Umbilical cord (tissue), 2 donors: ENCODE results near the gene PRKG1. TPM values are rescaled to one million over a fixed set of nuclear protein-coding genes. Genes with fewer than 3 reads are reported as not detected.
"Not testable (repeated sequence)": the region's sequence is repeated elsewhere in the genome, so short reads cannot be mapped to it uniquely, and the experiment has no call there.

Source experiments
- DNase-seq: peaks from one replicate; pipeline ENCODE4 v3.0.0-alpha.2; 2015; ENCODE audit warnings: low spot score
- total RNA-seq: library from RNA; depleted of rRNA; stranded (reverse); fragments of >200 nt; gene quantifications from one replicate; pipeline ENCODE4 v1.2.3, GENCODE V29; 2014; ENCODE audit warnings: low replicate concordance; ENCODE audit not compliant: insufficient read depth

The PRKG1 gene
- total RNA-seq, 1 donor from 2014 or later = 144 TPM

DNA sequence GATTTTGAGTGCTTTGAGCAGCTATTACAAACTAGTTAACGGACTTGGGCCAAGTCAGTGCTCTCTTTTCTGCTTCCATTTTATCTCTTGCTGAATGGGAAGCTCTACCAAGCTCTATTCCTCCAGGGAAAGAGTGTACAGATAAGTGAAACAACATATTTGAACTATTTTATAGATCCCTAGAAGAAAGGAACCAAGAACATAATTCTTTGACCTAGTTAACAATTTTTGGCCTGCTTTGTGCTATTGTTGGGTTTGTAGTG is 244.8 kb downstream of the PRKG1 start:
- DNase-seq = peak; percentile 50

DNA sequence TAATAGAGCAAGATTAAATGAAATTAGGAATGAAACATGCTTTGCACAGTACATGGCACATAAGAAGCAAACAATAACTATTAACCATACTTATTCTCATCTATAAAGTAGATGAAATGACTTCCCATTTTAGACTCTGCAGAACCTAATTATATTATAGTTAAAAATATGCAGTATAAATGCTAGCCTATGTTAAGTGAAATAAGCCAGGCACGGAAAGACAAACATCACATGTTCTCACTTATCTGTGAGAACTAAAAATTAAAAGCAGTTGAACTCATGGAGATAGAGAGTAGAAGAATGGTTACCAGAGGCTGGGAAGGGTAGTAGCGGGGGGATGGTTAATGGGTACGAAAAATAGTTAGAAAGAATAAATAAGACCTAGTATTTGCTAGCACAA is 247.0 kb downstream of the PRKG1 start:
- DNase-seq = no peak

DNA sequence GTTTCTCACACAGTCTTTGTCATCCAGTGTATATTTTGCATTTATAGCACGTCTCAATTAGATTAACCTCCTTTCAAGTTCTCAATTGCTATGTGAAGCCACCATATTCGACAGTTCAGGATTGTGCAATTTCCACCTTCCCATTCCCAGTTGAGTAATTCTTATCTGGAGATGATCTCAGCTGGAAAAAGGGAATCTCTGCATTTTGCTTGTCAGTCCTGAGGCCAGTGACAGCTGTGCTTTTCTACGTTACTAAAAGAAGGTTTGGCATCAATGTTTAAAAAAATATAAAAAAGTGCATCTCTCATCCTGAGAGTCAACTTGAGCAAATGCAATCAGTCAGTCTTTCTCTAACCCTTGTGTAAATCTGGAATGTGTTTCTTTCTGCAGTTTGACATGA is 247.7 kb downstream of the PRKG1 start:
- peak; percentile 61 for DNase-seq

DNA sequence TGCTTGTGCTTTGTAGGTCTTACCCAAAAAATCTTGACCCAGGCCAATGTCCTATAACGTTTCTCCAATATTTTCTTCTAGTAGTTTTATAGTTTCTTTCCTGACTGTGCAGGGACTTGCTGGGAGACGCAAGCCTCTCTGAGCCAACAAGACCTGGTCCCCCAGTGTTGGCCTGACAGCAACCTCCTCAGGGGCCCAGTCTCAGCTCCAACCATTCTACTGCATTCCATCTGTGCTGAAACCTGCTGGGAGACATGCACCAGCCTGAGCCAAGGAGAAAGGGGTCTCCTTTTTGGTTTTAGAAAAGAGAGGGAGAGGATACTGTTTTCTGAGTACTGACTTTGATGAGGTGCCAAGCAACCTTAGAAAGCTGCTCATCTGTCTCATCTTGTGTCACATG is 251.4 kb downstream of the PRKG1 start:
- DNase-seq = no peak

DNA sequence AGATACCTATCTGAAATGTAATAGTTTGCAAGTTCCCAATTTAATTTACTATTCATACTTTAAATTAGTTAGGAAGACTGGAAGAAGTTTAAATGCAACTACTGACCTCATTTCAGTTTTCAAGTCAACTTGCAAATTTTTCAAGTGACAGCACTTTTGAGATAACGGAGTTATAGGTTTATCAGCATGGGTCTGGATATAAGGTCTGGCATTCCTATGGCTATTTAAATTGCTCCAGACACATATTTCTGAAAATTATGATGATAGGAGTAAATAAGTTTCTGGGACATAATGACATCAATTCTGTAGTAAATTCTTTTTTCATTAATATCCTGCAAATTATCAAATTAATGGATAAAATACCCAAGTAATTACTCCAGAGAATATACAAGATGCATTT is 251.9 kb downstream of the PRKG1 start:
- DNase-seq = no peak

DNA sequence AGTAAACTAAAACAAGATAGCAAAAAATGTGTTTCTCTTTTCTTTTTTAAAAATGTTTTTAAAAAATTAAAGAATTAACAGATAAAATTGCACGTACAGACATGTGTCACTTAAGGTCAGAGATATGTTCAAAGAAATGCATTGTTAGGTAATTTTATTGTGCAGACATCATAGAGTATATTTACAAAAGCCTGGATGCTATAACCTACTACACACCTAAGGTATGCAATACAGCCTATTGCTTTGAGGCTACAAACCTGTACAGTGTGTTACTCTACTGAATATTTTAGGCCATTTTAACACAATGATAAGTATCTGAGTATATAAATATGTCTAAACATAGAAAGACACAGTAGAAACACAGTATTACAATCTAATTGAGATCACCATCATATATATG is 253.1 kb downstream of the PRKG1 start:
- no peak for DNase-seq

DNA sequence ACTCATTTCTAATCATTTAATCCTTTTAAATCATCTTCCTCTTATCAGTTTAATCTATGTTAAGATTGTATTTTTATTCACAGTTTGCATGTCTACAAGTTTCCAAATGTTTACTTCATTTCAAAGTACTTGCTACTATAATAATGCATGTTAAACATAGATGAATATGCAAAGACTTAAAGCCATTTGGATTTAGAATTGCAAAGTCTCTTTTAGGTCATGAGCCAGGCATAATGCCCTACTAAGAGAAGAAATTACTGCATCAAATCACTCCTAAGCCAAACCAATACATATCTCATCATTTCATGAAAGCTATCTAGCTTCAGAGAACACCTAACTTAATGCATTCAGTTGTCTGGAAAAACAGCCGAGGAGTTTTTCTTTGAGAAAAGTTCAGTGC is 266.1 kb downstream of the PRKG1 start:
- DNase-seq = peak; percentile 22

DNA sequence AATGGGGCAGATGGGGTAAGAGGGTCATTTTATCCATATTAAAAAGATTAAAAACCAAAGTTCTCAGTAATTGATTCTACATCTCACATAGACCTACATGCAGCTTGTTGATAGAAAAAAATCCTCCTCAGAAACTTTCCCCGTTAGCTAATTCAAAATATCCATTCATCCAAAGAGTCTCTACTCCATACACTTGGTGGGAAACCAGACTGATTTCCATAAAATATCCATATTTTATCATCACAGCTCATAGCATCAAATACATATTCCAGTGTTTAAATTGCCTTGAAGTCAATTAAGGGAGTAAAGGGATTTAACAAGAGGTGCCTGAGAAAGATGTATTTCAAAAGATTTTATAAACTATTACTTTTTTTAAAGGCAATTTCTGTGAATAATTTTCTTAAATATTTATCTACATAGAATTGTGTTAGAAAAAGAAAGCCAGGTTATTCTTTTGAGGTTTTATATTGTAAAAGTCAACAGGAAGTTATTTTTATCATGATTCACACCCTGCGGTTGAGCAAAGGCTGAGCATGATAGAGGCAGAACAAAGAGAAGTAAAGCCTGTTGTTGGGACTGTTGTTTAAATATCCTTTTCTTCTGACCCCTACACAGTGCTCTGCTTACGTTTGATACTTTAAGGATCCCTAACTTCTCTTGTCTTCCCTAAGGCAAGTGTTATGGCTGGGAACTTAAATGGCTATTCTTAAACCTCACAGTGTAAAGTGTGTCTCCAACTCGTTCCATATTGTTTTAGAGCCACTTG is 266.7 kb downstream of the PRKG1 start:
- no peak for DNase-seq

DNA sequence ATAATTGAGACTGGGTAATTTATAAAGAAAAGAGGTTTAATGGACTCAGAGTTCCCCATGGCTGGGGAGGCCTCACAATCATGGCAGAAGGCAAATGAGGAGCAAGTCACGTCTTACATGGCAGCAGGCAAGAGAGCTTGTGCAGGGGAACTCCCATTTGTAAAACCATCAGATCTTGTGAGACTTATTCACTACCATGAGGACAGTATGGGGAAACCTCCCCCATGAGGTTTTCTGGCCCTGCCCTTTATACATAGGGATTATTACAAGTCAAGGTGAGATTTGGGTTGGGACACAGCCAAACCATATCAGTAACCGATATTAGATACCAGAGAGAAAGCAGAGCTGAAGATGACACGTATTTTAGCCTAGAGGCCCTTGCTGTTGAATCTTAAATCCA is 267.5 kb downstream of the PRKG1 start:
- DNase-seq = not testable (repeated sequence)

DNA sequence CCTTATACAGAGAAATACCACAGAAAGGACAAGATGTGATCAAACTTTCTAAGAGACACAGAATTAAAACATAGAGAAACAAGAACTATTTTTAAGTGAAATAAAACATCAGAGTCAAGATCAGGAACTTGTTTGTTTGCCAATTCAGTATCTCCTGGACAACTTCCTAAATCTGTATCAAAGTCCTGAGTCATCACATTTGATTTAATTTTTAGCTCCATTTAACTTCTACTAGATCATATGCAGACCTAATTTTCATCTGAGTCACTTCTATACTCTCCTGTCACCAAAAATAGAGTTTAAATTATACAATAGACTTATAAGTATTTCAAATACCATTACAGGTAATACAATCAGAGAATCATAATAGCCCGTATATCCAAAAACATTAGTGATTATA is 268.1 kb downstream of the PRKG1 start:
- no peak for DNase-seq

DNA sequence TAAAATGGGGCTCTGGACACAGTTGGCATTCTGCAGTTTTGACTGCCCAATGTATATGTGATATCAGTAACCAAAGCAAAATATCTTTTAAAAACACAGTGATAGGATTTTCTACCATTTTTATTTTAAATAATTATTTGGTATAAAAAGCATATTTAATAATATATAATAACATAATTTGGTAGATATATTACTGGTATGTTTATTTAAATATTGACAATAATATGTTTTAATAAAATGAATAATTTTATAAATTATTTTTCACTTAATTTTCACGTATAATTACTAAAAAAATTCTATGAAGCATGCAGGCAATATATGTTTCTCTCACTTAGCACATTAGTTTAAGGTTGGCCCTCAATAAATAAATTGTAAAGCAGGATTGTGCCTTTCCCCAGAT is 269.1 kb downstream of the PRKG1 start:
- DNase-seq = no peak

DNA sequence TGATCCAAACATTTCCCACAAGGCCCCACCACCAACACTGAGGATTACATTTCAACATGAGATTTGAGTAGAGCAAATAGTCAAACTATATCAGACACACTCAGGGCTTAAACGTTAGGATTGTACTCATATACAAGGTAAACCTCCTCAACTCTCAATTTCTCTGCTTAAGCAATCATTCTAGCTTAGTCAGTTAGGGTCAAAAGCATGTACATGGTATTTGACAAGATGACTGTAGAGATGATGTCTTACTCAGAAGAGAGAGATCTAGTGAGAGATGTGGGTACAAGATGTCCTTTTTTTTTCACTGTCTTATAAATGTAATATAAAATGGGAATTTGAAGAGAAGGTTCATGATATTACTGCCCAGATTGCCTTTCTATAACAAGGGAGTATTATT is 270.1 kb downstream of the PRKG1 start:
- no peak for DNase-seq

DNA sequence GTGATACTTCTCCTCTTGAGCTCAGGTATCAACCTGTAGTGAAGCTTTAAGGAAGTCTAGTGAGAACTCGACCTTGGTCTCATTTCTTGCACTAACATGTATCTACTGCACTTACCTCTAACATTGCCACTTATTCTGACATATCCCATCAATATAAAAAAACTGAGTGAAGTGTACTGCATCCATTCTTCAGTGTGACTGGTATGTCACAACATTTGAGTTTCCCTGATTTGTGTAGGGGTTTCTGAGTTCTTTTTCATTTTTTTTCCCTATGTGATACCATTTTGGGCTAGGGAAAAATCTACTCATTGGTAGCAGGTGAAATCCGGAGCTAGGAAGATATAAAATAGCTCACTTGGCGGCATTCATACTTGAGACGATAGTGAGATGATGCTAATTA is 274.3 kb downstream of the PRKG1 start:
- no peak for DNase-seq

DNA sequence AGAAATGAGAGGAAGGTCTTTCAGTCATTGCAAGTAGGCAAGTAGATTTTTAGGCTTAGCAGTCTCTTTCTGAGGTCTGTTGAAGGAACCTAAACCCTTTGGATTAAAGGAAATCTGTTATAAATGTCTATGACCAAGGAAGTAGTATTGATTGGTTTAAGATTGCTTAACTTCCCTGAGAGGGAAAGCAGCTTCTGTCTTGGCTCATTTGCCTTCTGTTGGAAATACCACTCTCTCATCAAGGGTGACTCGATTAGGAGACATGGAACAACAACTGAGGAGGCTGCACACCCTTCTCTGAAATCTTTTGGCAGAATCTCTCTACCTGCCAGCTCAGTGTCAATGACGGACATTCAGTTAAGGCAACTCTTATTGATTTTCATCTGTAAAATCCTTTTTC is 282.9 kb downstream of the PRKG1 start:
- no peak for DNase-seq

DNA sequence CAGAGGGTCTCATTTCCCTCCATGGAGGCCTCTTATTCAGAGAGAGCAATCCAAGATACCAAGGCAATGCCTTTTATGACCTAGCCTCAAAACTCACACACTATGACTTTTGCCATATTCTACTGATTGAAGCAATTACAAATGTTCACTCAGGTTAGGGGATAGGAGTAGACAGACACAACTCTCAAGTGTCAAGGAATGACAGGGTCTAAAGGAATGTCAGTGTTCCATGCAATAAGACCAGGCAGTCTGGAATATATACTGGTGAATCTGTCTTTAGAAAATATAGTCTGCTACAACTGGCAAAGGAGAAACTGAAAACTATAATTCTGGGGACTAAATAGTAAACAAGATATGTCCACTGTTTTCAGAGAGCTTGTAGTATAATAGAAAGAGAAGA is 283.9 kb downstream of the PRKG1 start:
- DNase-seq = no peak

DNA sequence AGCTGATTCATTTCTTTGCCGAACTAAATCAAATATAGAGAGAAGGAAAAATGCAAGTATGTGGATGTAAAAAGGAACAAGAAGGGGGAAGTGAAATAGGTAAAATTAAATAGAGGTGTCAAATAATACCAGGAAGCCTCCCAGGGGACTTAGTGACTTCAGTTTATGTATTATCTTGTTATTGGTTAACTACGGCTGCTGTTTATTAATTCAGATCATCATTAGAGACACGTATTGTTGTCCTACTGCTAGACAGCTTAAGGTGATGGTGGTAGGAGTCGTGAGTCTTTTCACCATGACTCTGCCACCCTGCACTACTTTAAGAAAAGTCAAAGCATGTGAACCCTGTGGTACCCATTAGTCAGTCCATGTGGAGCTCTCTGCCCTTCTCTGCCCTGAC is 289.1 kb downstream of the PRKG1 start:
- no peak for DNase-seq

DNA sequence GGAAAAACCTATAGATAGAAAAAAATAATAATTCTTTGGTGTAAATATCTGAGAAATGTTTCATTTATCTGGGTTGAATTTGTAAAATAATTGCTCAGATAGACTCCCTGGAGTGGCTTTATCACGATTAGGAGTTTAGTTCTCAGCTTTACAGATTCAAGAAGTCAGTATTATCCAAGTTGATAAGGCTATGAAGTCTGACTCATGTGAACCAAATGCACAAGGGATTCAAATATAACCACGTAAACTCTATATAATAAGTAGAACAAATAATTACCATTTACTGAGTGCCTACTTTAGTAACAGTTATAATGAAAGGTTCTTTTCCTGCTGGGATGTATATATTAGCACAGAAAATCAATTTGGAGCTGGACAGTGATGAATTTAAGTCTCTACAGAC is 290.4 kb downstream of the PRKG1 start:
- DNase-seq = peak; percentile 66

DNA sequence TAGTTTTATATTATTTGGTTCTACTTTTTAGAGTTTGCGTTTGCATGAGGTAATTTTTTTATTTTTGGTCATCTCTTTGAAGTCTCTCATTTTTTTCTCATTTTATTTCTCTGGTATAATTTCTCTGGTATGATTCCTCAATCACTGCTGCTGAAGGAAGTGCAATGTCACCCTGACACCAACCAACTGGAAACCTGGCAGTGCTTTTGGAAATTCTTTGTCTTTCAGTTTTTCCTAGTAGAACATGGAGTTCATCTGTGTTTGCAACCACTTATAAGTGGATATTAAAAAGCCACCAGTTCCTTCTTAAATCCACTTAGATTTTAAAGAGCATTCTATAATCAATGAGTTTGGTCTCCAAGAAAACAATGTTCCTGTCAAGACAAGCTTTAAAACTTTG is 291.8 kb downstream of the PRKG1 start:
- DNase-seq = peak; percentile 24

DNA sequence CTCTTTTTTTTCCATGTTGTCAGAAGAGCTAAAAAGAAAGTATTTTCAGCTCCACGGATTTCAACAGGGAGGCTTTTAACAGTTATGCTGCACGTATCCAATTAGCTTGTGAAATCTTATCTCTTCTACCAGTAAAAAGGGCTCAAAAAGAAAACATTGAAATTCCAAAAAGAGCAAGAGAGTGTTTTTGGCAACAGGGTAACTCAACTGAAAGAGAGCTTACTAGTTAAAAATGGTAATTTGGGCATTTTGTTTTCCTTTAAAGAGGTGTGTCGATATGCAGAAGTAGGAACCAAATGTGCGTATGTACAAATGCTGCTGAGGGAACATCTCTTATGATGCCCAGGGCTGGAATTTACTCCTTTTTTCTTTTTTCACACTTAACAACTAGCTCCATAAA is 292.8 kb downstream of the PRKG1 start:
- peak; percentile 77 for DNase-seq

DNA sequence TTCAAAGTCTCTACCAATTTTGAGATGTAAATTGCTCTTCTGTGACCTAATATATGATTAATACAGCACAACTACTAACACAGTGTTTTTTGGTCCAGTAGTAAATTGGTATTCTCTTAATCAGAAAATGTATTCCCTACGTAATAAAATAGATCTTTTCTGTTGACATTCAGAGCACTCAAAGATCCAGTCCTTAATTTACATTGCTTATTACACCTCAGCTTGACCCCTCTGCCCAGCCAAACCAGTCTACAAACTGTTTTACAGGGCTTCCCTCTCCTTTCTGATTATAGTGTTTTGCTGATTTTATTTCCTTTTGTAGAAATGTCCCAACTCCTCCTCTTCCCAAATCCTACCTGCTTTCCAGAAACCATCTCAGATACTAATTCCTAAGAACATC is 293.4 kb downstream of the PRKG1 start:
- DNase-seq = no peak

DNA sequence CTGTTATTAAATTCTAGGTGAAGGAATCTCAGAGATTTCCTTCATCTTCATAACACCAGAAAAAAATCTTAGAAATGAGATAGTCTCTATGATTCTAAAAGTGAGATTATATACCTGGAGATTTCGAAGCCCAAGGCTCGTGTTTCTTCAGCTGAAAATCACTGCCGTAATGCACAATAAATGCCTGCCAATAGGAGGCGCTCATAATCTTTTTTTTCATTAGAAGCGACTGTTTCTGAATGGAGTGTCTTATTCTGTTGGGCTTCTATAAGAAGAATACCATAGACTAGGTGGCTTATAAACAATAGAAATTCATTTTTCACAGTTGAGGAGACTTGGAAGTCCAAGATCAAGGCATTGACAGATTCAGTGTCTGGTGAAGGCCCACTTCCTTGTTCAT is 294.7 kb downstream of the PRKG1 start:
- DNase-seq = no peak

DNA sequence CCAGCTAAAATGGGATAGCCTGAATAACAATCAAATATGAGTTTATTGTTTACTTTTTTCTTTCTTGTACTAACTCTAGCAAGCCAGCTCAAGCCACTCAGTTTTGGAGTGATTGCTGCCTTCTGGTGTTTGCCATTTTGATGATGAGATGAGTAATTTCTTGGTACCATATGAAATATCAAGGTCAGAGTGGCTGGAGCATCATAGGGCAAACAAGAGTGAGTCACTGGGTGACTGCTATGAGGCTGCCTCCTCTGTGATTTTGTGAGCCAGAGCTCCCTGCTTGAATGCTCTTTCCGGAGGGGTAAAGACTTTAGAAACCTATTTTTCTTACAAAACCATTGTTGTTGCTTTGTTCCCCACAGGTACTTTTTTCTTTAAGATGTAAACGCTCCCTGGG is 295.6 kb downstream of the PRKG1 start:
- no peak for DNase-seq

DNA sequence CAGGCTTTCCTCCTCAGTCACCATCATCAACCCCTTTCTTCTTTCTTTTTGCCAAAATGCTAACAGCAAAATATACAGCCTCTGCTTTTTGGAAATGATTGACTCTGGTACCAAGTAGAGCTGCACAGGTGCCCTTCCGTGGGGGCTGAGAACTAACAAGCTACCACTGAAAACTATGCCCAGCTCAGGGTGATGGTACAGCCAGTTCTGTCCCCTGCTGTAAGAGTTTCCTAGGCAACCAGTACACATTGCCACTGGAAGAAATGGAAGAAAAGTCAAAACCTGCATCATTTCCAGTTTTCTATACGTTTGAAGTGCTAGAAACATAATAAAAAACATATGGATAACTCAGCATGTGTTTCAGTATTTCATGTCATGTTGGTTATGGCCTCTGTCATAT is 297.5 kb downstream of the PRKG1 start:
- no peak for DNase-seq

DNA sequence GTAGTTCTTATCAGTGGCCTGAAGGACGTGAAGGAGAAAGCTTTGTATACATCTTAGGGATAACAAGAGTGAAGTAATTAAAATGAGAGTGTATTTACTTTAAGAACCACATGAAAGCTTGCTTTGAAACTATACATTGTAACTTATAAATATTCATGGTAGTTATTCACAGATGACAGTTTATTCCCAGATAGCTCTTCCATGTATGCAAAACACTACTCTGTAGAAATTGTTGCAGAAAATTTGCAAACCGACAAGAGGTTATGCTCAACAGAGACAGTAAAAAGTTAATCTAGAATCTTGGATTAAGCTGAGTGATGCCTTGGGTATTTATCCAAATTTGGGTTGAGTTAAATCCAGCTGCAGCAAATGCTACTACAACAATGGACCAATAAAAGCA is 301.5 kb downstream of the PRKG1 start:
- DNase-seq = no peak
